Neural progenitor cell (in vitro differentiated cells): ENCODE measurements around the gene ZGLP1. TPM values are rescaled to one million over a fixed set of nuclear protein-coding genes. Genes with fewer than 3 reads are reported as not detected.

ENCODE experiments used
- DNase-seq: peaks from one replicate; pipeline ENCODE4 v3.0.0-alpha.2; 2016; ENCODE audit warnings: low spot score
- H2AFZ ChIP-seq: fragments of 200-600 bp; sonication (generic); replicated peaks from 2 replicates; pipeline ENCODE4 v1.6.1; 2016; ENCODE audit warnings: antibody characterized with exemption
- H3F3A ChIP-seq: fragments of 200-600 bp; sonication (generic); 2 replicates; pipeline ENCODE4 v1.6.1; 2016; ENCODE audit warnings: antibody characterized with exemption, low read depth
- H3K27ac ChIP-seq: fragments of 200-600 bp; sonication (generic); 2 replicates; pipeline ENCODE4 v1.5.1; 2016; ENCODE audit warnings: mild to moderate bottlenecking
- H3K27me3 ChIP-seq: fragments of 200-600 bp; sonication (generic); 2 replicates; pipeline ENCODE4 v1.6.1; 2016; ENCODE audit warnings: mild to moderate bottlenecking, moderate library complexity
- H3K36me3 ChIP-seq: fragments of 200-600 bp; sonication (generic); 2 replicates; pipeline ENCODE4 v1.5.1; 2016
- H3K4me1 ChIP-seq: fragments of 200-600 bp; sonication (generic); 2 replicates; pipeline ENCODE4 v1.6.1; 2016; ENCODE audit warnings: mixed run types
- H3K4me2 ChIP-seq: fragments of 200-600 bp; sonication (generic); 2 replicates; pipeline ENCODE4 v1.6.1; 2016
- H3K4me3 ChIP-seq: fragments of 200-600 bp; sonication (generic); 2 replicates; pipeline ENCODE4 v1.5.1; 2016
- H3K79me2 ChIP-seq: fragments of 200-600 bp; sonication (generic); 2 replicates; pipeline ENCODE4 v1.6.1; 2016; ENCODE audit warnings: low read depth
- H3K9ac ChIP-seq: fragments of 200-600 bp; sonication (generic); 2 replicates; pipeline ENCODE4 v1.6.1; 2016
- H3K9me3 ChIP-seq: fragments of 200-600 bp; sonication (generic); 2 replicates; pipeline ENCODE4 v1.5.1; 2016; ENCODE audit warnings: low read depth
- H4K20me1 ChIP-seq: fragments of 200-600 bp; sonication (generic); 2 replicates; pipeline ENCODE4 v1.6.1; 2016; ENCODE audit warnings: low read depth
- H3K27ac Mint-ChIP-seq: 3 replicates; pipeline ENCODE4 v1.8.0; 2021; ENCODE audit warnings: mixed read lengths
- H3K27me3 Mint-ChIP-seq: 2 replicates; pipeline ENCODE4 v1.8.0; 2022; ENCODE audit warnings: low read depth, mild to moderate bottlenecking, inconsistent platforms, moderate library complexity, mixed read lengths; ENCODE audit not compliant: insufficient read depth
- H3K36me3 Mint-ChIP-seq: 3 replicates; pipeline ENCODE4 v1.8.0; 2021; ENCODE audit warnings: mixed read lengths
- H3K4me1 Mint-ChIP-seq: 3 replicates; pipeline ENCODE4 v1.8.0; 2021; ENCODE audit warnings: mixed read lengths
- H3K4me3 Mint-ChIP-seq: 3 replicates; pipeline ENCODE4 v1.8.0; 2021; ENCODE audit warnings: mild to moderate bottlenecking, moderate library complexity, mixed read lengths
- H3K9me3 Mint-ChIP-seq: 3 replicates; pipeline ENCODE4 v1.8.0; 2020; ENCODE audit warnings: mixed read lengths
- EZH2 ChIP-seq: fragments of 200-600 bp; sonication (generic); IDR thresholded peaks from 2 replicates; pipeline ENCODE4 v1.6.1; 2017; ENCODE audit warnings: antibody characterized with exemption, mild to moderate bottlenecking, moderate library complexity
- EZH2phosphoT487 ChIP-seq: fragments of 200-600 bp; sonication (generic); IDR thresholded peaks from 2 replicates; pipeline ENCODE4 v1.6.1; 2017; ENCODE audit warnings: antibody characterized with exemption
- total RNA-seq: library from RNA; depleted of rRNA; stranded (reverse); fragments of >200 nt; gene quantifications from 2 replicates; pipeline ENCODE4 v1.2.3, GENCODE V29; 2015; ENCODE audit warnings: low replicate concordance
- TF ChIP-seq, protein P1 (sequence below): fragments of 200-600 bp; sonication (generic); IDR thresholded peaks from 2 replicates; pipeline ENCODE4 v1.5.1; 2017; ENCODE audit warnings: antibody characterized with exemption, mild to moderate bottlenecking

Gene ZGLP1
- total RNA-seq, 1 donor from 2014 or later = 2.4 TPM

GRCh38 chr19:10279737-10280442 is 29.7 kb downstream of the ZGLP1 start:
- H3K27me3 ChIP-seq = peaks cover 2% of the 10 kb centered on the region

GRCh38 chr19:10278935-10279334 is 30.7 kb downstream of the ZGLP1 start:
- H3F3A ChIP-seq = no peaks in the 10 kb centered on the region
- H3K27ac ChIP-seq = no peak overlapping the region
- no peak overlapping the region for H2AFZ ChIP-seq
- DNase-seq = no peak
- Mint-ChIP-seq H3K27me3 (peaks cover 28% of the 10 kb centered on the region), H3K4me3 (no peak overlapping the region), H3K4me1 (peaks cover 2% of the 10 kb centered on the region), H3K27ac (no peak overlapping the region), H3K36me3 (no peaks in the 10 kb centered on the region), H3K9me3 (no peaks in the 10 kb centered on the region)
- no peaks in the 10 kb centered on the region for H3K79me2 ChIP-seq
- no peaks in the 10 kb centered on the region for H4K20me1 ChIP-seq
- H3K27me3 ChIP-seq = peaks cover 4% of the 10 kb centered on the region
- H3K9ac ChIP-seq = no peak overlapping the region
- H3K4me3 ChIP-seq = no peak overlapping the region
- no peak overlapping the region for H3K4me2 ChIP-seq
- no peaks in the 10 kb centered on the region for H3K9me3 ChIP-seq
- no peaks in the 10 kb centered on the region for H3K4me1 ChIP-seq
- no peak for TF ChIP-seq EZH2
- TF ChIP-seq, protein P1, sequence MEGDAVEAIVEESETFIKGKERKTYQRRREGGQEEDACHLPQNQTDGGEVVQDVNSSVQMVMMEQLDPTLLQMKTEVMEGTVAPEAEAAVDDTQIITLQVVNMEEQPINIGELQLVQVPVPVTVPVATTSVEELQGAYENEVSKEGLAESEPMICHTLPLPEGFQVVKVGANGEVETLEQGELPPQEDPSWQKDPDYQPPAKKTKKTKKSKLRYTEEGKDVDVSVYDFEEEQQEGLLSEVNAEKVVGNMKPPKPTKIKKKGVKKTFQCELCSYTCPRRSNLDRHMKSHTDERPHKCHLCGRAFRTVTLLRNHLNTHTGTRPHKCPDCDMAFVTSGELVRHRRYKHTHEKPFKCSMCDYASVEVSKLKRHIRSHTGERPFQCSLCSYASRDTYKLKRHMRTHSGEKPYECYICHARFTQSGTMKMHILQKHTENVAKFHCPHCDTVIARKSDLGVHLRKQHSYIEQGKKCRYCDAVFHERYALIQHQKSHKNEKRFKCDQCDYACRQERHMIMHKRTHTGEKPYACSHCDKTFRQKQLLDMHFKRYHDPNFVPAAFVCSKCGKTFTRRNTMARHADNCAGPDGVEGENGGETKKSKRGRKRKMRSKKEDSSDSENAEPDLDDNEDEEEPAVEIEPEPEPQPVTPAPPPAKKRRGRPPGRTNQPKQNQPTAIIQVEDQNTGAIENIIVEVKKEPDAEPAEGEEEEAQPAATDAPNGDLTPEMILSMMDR = no peak
- TF ChIP-seq EZH2phosphoT487 = no peak
- H3K36me3 ChIP-seq = no peaks in the 10 kb centered on the region

More at GRCh38 chr19:10279737-10280442, 29.7 kb downstream of the ZGLP1 start:
- no peak overlapping the region for H3K4me3 ChIP-seq
- H3K4me3 Mint-ChIP-seq = no peak overlapping the region
- no peaks in the 10 kb centered on the region for H3K36me3 ChIP-seq
- H3K79me2 ChIP-seq = no peaks in the 10 kb centered on the region
- H3K4me1 ChIP-seq = no peaks in the 10 kb centered on the region
- H2AFZ ChIP-seq = no peak overlapping the region
- H4K20me1 ChIP-seq = no peaks in the 10 kb centered on the region
- H3K36me3 Mint-ChIP-seq = no peaks in the 10 kb centered on the region
- no peak overlapping the region for H3K27ac Mint-ChIP-seq
- no peak for TF ChIP-seq EZH2phosphoT487
- TF ChIP-seq, protein P1 = no peak
- TF ChIP-seq EZH2 = no peak
- H3F3A ChIP-seq = no peaks in the 10 kb centered on the region
- H3K27me3 Mint-ChIP-seq = peaks cover 21% of the 10 kb centered on the region
- H3K4me1 Mint-ChIP-seq = peaks cover 2% of the 10 kb centered on the region
- no peaks in the 10 kb centered on the region for H3K9me3 ChIP-seq
- H3K9ac ChIP-seq = no peak overlapping the region
- no peaks in the 10 kb centered on the region for H3K9me3 Mint-ChIP-seq
- H3K27ac ChIP-seq = no peak overlapping the region
- no peak overlapping the region for H3K4me2 ChIP-seq
- no peak for DNase-seq

DNA sequence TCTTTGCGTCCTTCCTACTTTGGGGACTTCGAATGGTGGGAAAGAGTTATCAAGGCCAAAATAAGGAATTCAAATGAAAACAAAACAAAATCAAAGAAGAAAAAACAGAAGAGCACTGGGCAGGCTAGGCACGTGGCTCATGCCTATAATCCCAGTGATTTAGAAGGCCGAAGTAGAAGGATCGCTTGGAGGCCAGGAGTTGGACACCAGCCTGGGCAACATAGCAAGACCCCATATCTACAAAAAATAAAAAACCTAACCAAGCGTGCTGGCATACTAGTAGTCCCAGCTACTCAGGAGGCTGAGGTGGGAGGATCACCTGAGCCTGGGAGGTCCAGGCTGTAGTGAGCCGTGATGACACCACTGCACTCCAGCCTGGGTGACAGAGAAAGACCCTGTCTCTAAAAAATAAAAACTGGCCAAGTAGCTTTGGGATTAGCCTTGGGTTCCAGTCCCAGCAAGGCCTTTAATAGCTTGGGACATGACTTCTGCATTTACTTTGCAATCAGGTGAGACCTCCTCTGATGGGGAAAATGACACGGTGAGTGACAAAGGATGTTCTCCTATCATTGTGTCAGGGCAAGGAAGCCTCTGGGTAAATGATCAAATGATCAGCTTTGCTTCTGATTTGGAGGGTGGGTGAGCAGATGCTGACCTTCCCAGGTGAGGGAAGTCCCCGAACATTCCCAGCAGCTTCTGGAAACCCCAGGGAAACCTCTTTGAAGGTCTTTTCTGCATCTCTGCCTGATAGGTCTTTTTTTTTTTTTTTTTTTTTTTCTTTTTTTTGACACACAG is 31.6 kb downstream of the ZGLP1 start:
- TF ChIP-seq EZH2phosphoT487 = no peak
- TF ChIP-seq EZH2 = no peak
- TF ChIP-seq, protein P1 = no peak
- no peaks in the 10 kb centered on the region for H3K9me3 ChIP-seq
- H3K27ac ChIP-seq = no peak overlapping the region

More for the DNA sequence above, 31.6 kb downstream of the ZGLP1 start:
- Histone ChIP-seq H4K20me1 (no peaks in the 10 kb centered on the region), H3K4me2 (no peak overlapping the region), H2AFZ (no peak overlapping the region), H3K79me2 (no peaks in the 10 kb centered on the region), H3F3A (no peaks in the 10 kb centered on the region), H3K4me1 (no peaks in the 10 kb centered on the region), H3K4me3 (no peak overlapping the region), H3K36me3 (no peaks in the 10 kb centered on the region), H3K27me3 (peaks cover 11% of the 10 kb centered on the region), H3K9ac (no peak overlapping the region)
- peaks cover 23% of the 10 kb centered on the region for H3K27me3 Mint-ChIP-seq
- H3K9me3 Mint-ChIP-seq = no peaks in the 10 kb centered on the region
- no peaks in the 10 kb centered on the region for H3K36me3 Mint-ChIP-seq
- no peak overlapping the region for H3K27ac Mint-ChIP-seq
- no peak overlapping the region for H3K4me3 Mint-ChIP-seq
- DNase-seq = no peak
- peaks cover 2% of the 10 kb centered on the region for H3K4me1 Mint-ChIP-seq
